HUDEP-2 (cell line): ENCODE results near the gene COMMD1.

Source experiments
- DNase-seq, 76 experiments: peaks; one replicate each; lab custom pipeline; 2025; ENCODE audit not compliant: unreplicated experiment in 76 of 76; lab: John Stamatoyannopoulos, UW

Gene COMMD1

DNA sequence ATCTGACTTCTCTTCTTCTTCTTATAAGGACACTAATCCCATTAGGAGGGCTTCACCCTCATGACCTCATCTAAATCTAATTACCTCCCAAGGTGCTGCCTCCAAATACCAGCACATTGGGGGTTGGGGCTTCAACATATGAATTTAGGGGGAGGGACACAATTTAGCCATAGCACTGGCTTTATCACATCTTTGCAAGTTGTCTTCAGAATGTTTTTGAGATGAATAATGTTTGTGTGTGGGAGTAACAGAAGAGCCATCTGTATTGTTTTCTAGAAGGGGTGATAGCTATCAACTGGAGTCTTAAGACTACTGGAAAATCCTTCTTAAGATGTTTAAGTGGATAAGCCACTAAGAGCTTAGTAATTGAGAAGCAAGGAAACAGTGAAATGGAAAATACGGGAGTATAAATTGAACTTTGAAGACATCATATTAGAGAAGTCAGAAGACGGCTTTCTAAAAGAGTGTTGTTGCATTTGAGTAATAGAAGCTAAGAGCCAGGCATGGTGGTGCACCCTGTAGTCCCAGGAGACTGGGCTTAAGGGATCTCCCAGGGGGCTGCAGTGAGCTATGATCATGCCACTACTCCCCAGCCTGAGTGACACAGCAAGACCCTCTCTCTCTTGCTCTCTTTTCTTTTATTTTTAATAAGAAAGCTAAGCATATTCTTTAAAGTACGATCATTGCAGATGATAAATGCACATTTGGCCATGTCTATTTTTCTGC, 257.8 kb downstream of the COMMD1 start:
- peak in 28 of 76 experiments; percentile 2 to 77 (median 32) for DNase-seq

DNA sequence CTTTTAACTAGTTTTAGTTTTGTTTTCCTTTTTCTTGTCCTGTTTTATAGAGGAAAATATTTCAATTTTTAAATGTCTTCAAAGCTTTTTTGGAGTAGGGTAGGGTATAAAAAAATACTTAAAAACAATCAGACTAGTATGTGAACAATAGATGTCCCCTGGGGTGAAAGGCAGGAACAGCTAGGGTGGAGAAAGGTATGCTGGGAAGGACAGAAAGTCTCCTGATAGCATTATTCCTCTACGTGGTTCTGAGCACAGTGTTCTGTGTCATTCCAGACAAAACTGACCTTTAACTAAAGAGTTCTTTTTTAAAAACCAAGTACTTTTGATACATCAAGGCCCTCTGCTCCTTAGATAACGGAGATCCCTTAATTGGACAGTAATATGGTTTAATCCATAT, 258.4 kb downstream of the COMMD1 start:
- DNase-seq, result no peak

DNA sequence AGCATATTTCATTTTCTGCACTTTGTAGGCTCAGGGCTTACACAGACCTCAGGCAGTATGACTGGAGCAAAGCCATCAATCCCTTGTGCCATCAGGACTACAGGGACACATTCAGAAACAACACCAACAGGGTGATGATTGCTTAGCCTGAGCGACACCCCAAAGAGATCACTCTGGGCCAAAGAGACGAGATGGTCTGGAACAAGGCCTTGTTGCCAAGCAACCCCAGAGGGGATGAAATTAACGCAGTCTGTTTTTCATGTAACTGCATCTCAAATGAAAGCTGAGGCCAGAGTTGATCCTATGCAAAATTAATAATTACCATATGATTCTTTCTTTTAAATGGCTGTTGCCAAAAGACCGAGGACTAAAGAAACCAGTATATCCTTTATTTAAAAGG, 270.3 kb downstream of the COMMD1 start:
- DNase-seq, result no peak

- DNase-seq, result peak in 68 of 76 experiments; percentile 6 to 88 (median 48)
These were observed 271.3 kb downstream of the COMMD1 start for GRCh38 chr2:62176801-62177200.

DNA sequence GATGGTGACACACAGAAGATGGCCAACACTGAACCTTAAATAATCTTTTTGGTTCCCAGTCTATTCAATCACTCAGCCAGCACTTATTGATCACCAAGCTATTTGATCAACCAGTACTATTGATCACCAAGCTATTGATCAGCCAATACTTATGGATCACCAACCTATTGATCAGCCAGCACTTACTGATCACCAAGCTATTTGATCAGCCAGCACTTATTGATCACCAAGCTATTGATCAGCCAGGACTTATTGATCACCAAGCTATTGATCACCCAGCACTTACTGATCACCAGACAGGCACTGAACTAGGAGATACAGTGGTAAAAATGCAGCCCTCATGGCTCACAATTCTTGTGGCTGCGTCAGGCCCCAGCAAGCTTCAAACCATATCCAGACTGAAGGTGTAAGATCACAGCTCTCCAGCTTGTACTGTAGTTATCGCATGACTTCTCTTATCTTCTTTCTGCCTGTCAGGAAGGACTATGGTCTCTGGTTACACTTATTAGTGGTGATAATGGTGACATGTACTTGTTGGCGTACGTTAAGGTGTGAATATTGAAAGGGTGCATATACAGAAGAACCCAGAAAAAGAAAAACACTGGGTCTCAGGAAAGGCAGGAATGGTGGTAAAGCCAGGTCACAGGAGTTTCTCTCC, 272.0 kb downstream of the COMMD1 start:
- DNase-seq, result peak in 11 of 76 experiments; percentile 8 to 52 (median 25)

- no peak for DNase-seq
These were observed 273.3 kb downstream of the COMMD1 start for GRCh38 chr2:62178741-62179271.

DNA sequence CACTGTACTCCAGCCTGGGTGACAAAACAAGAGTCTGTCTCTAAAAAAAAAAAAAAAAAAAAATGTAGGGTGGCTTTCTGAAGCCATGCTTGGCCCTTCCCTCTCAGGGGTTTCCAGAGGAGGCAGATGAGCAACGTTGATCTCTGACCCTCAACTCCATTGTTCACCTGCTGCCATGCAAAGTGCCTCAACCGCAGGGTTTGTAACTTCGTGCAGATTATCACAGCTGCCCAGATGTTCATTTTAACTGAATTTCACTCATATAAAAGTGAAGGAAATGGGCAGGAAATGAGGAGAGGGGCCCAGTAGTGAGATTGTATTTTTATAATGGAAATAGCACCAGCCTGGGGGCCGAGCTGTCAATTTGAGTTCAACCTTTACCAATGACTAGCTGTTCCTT, 275.5 kb downstream of the COMMD1 start:
- no peak for DNase-seq

GRCh38 chr2:62181843-62182242, 276.4 kb downstream of the COMMD1 start:
- DNase-seq, result no peak

- no peak for DNase-seq
These were observed 279.2 kb downstream of the COMMD1 start for GRCh38 chr2:62184512-62185230.
